ENCODE measurements around the gene DACT1. TPM values are rescaled to one million over a fixed set of nuclear protein-coding genes. Genes with fewer than 3 reads are reported as not detected.

DACT1 gene
- total RNA-seq, 1 donor from 2014 or later, result 3.7 TPM

DNA sequence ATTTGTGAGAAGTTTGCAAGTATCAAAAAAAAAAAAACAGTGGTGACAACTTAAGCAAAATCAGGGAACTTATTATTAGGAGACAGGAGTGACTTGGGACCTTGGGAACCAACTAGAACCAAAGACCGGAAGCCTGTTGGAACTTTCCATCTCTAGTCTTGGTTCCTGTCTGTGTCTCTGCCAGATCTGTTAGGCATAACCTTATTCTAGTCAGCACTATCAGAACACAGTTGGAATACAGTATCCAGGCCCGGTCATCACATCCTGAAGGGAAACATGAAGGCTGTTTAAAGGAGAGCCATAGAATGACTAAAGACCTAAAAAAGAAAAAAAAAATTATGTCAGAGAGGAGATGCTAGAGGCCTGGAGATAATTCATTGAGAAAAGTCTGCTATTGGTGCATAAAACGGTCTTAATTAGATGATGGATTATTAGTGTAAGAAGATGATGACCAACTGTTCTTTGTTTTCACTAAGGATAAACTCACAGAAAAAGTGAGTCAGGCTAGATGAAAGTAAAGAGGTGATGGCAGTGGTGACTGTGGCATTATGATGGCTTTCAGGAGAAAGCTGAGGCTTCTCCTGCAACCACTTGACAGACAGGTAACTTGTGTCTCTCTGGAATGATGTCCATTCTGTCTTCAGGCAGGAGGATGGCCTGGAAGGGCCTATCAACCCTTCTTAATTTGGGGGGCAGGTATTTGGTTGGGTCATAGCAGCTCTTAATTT, 28.2 kb downstream of the DACT1 start:
- intact Hi-C loops (cut with micrococcal nuclease), result no loop called here

DNA sequence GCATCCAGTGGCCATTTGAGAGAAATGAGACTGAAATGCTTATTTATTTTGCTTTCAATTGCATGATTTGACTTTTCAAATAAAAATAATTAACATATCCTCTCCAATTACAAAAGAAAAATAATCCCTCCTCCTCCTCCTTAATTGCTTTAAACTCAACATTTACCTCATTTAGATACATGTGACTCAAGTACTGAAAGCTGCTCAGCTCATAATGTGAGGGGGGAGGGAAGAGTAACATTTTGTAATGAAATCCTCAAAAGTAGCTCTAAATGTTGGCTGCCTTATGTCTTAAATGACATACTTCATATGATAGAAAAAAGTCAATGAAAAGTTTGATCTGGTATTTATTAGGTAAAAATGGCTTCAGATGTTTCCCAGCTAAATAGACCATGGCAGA, 29.0 kb downstream of the DACT1 start:
- intact Hi-C loops (cut with micrococcal nuclease), result no loop called here

DNA sequence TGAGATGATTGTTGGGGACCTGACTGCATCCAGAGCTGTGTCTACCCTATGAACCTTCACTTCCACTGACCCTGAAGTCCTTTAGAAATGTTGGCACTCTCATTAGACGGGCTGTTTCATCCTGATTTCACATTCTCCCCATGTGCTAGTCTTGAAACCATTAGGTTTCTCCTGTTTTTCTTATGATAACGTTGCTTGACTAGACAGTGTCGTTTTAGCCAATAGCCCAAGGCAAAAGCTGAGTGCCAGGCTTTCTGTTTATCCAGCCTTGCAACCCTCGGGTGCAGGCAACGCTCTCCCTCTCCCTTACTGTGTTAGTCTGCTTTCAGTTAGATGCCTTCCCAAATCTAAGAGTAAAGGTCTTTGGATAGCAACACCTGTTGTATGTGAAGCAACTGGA, 30.1 kb downstream of the DACT1 start:
- intact Hi-C loops (cut with micrococcal nuclease), result no loop called here

DNA sequence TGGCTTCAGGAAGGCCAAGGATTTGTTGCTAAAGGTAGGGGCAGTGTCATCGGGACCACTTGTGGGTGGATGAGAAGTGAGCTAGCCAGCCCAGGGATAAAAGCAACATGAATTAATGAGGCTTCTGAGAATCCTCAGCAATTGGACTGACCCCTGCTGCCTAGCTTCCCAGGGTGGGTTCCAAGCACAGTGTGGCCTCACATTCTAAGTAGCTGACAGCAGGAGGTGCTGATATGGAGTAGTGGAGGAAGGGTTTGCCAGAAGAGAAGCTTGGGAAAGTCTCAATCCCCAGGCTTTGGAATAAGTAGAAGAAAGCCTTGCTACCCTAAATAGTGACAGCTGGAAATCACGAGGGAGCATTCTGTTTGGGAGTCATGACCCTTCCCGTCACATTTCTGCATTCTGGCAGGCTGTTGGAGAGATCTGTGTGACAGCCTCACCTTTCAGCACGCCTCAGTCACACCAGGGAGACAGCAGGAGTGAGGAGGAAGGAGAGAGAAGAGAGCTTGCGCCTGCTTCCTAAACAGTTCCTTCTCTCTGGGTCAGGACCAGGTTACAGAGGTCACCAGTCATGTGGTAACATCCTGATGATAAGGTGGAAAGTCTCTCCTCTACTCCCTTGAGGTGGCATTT, 31.2 kb downstream of the DACT1 start:
- intact Hi-C loops (cut with micrococcal nuclease), result no loop called here

DNA sequence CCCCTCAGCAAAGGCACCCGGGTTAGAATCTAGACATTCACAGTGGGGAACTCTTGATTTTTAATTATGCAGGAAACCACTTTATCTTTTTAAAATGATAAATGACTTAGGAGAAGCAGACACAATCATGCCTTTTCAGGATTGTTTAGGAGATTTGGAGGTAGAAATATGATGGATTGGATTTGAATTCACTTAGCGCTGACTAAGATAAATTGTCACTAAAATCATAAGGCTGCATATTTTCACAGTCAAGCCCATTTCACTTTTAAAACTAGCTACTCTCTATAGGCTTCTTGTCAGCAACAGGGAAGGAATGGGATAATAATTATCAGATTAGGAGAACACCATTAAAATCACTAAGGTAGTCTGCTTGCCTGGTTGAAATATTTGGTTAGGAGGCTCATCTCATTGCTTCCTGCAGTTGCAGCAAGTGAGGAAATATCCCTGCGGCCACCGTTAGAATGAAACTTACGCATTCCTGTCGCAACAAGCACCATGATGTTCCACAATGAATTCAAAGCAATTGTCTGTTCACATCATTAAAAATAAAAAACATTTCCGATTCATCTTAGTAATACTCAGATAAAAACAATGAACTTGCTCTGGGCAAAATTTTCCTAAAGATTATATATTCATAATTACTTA, 31.9 kb downstream of the DACT1 start:
- intact Hi-C loops (cut with micrococcal nuclease), result no loop called here

DNA sequence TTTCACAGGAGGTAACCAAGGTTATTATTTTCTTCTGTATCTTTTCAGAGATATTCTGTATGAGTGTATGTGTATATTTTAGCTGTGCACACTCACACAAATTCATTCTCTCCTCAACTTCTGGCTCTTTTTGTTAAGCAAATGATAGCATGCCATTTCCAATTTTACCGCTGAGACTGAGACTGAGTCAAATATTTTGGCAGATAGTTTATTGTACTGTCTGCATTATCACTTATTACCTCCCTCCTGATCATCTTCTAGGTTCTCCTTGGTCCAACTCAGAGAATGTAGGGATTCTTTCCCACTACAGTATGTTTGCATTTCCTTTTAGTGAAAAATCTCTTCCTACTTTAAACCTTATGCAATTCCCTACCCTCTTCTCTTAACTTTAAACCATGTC, 33.3 kb downstream of the DACT1 start:
- intact Hi-C loops (cut with micrococcal nuclease), result no loop called here

DNA sequence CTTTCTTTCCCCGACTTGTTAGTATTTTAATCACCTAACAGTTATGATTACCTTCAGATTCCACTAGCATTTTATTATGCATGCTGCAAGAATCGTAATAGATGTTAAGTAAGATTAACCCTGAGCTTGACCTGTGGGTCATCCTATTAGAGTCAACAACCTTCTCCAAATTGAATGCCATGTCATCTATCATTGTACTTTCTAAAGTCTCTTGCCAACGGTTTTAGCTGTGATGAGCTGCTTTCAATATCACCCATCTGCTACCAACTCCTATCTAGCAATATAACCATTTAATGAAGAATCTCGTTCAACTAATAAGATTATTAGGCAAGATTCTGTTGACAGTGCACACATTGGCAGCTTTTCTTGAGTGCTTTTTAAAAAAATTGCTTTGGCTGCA, 33.7 kb downstream of the DACT1 start:
- intact Hi-C loops (cut with micrococcal nuclease), result no loop called here

DNA sequence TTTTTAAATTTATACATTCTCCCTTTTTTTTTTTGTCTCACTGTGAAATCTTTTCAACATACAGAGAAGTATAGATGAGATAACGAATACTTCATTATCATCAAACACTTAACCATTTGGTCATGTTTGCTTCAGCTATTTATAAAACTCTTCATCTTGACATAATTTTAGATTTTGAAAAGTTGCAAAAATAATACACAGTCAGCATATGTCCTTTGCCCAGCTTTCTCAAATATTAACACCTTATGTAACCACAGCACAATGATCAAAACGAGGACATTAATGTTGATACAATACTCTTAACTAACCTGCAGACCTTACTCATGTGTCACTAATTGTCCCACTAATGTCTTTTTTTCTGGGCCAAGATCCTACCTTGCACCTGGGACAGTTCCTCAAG, 36.0 kb downstream of the DACT1 start:
- intact Hi-C loops (cut with micrococcal nuclease), result no loop called here

DNA sequence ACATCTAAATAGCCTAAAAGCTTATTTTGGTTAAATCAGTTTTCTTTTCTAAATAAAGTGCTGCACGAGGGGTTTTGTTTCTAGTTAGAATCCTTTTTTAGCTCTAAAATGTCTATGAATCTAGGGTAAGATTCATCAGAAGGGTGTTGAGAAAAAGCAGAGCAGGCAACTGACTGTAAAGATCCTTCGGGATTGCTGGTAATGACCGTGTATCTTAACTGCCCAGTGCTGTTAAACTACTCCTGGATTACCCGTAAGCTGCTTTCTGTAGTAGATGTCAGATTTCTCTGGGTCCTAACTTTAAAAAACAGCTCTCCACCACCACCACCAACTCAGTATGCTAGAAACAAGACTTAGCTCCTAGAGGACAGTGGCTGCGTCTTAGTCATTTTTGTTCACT, 39.2 kb downstream of the DACT1 start:
- intact Hi-C loops (cut with micrococcal nuclease), result no loop called here

DNA sequence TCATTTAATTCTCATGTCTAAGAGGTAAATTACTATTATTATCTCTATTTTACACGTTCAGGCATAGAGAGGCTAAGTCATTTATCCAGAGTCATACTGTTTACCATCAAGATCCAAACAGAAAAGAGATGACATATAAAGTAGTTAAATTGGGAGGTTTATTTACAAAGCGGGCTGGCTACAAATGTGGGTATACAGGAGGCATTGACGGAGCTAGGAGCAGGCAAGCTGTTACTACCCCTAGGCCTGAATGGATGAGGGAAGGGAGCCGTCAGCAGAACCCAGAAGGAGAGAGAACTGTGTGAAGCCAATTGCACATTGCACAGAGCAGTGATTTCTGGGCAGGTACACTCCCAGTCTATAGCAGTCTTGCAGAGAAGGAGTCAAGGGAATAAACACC, 39.8 kb downstream of the DACT1 start:
- intact Hi-C loops (cut with micrococcal nuclease), result no loop called here

DNA sequence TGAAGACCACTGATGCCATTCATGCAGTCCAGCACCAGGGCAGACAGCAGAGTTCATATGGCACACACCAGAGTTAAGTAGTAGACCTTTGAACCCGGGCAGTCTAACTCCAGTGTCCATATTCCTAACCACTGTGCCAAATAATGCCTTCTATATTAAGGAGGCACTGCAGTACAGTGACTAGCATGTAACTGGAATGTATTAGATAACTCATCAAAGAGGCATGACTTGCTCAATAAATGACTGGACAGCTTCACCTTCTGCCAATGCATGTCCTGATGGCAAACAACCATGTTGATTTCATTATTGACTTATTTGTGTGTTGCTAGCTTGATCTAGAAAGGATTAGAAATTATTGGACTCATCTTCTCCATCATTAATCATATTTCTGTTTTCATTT, 40.2 kb downstream of the DACT1 start:
- intact Hi-C loops (cut with micrococcal nuclease), result no loop called here

DNA sequence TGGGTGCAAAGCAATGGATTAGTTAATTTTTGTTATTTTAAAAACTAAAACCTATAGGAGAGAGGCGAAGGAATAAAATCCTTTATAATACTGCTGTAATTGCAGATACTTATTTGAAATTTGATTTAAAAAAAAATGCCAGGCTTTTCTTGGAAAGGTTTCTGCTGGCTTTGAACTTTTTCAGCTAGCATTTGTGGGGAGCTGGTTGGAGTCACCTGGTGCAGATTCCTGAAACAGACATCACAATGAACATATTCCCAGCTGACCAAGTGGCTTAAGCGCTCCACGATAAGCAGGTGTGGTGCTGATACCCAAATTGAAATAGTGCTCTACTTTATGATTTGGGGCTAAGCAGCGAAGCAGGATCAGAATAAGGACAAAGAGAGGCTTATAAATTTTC, 42.9 kb downstream of the DACT1 start:
- intact Hi-C loops (cut with micrococcal nuclease), result no loop called here

DNA sequence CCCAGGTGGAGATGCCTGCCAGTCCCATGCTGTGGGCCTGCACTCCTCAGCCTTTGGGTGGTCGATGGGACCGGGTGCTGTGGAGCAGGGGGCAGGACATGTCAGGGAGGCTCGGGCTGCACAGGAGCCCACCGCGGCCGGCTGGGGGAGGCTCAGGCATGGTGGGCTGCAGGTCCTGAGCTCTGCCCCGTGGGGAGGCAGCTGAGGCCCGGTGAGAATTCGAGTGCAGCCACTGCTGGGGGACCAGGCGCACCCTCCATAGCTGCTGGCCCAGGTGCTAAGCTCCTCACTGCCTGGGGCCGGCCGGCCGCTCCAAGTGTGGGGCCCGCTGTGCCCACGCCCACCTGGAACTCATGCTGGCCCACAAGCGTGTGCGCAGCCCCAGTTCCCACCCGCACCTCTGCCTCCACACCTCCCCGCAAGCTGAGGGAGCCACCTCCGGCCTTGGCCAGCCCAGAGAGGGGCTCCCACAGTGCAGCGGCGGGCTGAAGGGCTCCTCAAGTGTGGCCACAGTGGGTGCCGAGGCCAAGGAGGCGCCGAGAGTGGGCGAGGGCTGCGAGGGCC, 49.6 kb downstream of the DACT1 start:
- intact Hi-C loops (cut with micrococcal nuclease), result no loop called here

DNA sequence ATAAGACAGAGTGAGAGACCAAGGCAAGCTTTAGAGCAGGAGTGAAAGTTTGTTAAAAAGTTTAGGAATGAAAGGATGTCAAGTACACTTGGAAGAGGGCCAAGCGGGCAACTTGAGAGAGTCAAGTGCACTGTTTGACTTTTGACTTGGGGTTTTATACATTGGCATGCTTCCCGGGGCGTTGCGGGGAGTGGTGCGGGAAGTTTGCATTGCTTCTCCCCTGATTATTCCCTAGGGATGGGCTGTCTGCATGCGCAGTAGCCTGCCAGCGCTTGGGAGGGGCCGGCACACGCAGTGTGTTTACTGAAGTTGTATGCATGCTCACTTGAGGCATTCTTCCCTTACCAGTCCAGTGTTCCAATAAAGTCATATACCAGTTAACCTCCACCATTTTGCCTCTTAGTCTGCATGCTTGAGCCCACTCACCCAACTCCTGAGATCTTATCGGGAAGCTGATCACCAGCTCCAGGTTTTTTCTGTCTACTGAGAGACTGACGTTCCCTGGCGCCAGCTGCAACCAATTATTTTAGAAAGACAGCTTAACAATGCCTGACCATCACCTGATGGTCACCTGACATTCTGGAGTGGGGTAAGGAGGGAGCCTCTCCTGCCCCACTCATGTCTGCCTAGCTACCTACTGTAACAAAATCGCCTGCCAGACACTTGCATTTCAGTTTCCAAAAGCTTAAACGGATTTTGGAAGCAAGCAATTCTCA, 53.2 kb downstream of the DACT1 start:
- intact Hi-C loops (cut with micrococcal nuclease), result no loop called here

DNA sequence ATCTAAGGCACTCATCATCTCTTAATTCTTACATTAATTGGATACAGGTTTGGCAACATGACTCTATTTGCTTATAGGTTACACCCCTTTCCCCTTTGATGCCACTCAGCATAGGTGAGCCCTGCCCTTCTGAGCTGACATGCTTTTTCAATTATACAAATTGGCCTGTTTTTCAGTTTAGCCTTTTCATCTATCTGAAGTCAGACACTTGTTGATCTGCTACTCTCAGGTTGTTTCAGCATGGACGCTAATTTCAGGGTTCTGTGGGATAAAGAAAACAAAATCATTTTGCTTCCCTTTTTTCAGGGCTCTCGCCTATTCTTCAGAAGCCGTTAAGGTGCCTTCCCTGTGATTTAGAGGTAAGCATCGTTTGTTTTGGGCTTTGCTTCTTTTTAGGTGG, 55.3 kb downstream of the DACT1 start:
- intact Hi-C loops (cut with micrococcal nuclease), result no loop called here

DNA sequence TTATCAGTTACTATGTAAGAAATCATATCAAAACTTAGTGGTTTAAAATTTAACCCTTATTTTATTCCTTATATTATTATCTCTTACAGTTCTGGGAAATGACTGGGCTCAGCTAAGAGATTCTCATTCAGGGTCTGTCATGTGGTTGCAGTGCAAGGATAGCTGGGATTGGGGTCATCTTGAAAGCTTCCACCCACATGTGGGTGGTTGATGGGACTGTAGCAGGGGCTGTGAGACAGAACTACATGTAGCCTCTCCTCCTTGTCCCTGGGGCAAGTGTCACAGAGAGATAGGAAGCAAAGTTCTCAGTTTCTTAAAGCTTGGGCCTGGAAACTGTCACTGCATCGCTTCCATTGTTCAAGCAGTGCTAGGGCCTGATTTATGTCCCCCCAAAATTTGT, 57.8 kb downstream of the DACT1 start:
- intact Hi-C loops (cut with micrococcal nuclease), result no loop called here

DNA sequence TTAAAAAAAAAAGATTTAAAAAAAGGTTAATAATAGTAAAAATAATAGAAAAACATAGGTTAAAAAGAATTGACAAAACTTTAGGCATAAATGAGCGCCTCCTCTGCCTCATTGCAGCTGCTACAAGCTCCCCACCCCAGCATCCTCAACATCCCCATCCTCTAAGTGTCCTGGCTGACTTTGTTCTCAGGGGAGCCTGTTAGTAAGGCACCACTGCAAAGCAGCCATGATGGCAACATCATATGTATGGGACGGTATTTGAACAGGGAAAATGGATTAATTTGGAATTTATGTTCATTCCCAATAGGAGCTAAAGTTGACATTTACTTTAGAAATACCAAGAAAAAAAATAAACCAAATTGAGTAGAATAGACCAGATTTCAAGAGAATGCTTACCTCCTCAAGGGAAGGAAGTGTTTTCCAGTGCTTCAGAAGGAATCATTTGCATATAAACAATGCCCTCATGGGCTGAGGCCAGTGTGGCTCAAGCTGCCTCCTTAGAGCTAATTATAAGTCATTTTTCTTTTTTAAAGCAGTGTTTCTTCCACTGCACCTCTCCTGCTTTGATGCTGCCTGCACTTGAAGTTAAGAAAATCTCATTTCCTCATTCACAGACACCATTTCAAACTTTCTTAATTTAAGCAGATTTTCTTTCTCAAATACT, 59.6 kb downstream of the DACT1 start:
- intact Hi-C loops (cut with micrococcal nuclease), result no loop called here
